SH-SY5Y (cell line): ENCODE data around the gene ROBO1.

Source experiments
- GATA2 ChIP-seq: IDR thresholded peaks from 2 replicates; pipeline ENCODE4 v1.6.1; 2011; ENCODE audit warnings: mild to moderate bottlenecking, low read depth, low read length
- GATA3 ChIP-seq: IDR thresholded peaks from 2 replicates; pipeline ENCODE4 v1.6.1; 2011; ENCODE audit warnings: low read depth, mild to moderate bottlenecking, low read length, moderate library complexity

ROBO1 gene

GRCh38 chr3:78570496-78570895 is 1197.3 kb downstream of the ROBO1 start:
- no peak for TF ChIP-seq GATA2
- no peak for TF ChIP-seq GATA3

- TF ChIP-seq GATA3 (no peak), GATA2 (no peak; the same call in 1 of the 2 replicates)
These were observed 1198.0 kb downstream of the ROBO1 start for GRCh38 chr3:78569804-78570203.

DNA sequence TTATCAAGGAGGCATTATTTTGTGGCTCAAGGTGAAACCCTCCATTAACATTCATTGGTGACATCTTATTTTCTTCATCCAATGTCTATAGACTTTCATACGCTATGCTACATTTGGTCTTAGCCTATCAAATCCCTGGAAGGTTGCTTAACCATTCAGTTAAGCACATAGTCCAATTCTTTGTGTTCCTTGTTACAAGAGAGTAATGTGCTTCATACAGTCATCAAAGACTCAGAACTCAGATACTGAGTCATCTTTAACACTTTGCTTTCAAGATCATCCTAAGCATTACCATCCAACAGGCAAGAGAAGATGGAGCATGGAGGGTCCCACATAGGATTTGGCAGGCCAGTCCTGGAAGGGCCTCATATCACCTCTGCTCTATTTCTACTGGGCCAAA is 1202.1 kb downstream of the ROBO1 start:
- TF ChIP-seq GATA2 (no peak), GATA3 (no peak)

DNA sequence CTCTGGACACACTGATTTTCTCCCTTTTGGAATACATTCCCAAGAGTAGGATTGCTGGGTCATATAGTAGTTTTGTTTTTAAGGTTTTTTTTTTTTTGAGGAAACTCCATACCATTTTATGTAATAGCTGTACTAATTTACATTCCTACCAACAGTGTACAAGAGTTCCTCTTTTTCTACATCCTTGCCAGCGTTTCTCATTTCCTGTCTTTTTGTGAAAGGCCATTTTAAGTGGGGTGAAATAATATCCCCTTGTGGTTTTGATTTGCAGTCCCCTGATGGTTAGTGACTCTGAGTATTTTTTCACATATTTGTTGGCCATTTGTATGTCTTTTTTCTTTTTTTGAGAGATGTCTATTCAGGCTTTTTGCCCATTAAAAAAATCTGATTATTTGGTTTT is 1205.5 kb downstream of the ROBO1 start:
- TF ChIP-seq GATA2 (no peak), GATA3 (no peak)
